GM19240 (cell line): ENCODE results near the gene FBLN2.

Experiments
- DNase-seq: peaks from one replicate; pipeline ENCODE4 v3.0.0; 2011; ENCODE audit warnings: low spot score; ENCODE audit not compliant: insufficient read length

The FBLN2 gene

DNA sequence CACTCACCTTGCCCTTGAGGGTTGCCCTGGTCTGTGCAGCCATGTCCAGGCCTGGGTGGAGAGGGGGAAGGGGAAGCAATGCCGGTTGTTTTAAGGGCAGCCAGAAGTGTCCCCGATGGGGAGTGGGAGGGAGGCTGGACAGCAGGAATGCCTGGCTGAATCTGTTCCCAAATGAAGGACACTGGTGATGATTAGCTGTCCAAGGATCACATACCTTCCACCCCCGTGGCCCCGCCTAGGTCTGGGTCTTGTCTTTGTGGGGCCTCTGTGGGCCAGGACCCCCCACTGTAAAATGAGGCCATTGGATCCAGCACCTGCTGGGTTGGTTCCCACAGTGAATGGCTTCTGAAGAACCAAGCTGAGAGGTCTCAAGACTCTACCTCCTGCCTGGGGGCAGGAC is 71.4 kb downstream of the FBLN2 start:
- DNase-seq: no peak

DNA sequence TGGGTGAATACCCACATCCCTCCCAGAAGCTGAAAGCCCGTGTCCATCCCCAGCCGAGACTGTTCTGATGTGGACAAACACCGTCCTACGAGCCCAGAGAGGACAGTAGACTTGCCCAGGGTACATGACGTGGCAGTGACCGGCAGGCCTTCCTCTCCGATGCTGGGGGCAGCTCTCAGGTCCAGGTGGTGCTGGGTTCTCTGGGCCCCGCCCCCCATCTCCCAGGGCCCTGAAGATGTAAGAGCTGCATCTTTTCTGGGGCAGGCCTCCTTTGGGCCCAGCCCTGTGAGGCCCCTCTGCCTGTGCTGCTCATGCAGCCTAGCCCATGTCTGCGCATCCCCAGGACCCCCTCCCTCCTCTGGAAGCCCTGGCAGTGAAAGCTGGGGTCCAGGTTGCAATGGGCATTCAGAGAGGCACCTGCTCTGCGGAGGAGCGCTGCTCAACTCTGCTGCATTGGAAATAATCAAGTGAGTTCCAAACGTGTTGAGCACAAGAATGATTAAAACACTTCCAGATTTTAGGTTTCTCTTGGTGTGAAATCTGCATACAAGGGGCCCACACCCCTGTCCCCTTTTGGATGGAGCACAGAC is 71.9 kb downstream of the FBLN2 start:
- DNase-seq: no peak

DNA sequence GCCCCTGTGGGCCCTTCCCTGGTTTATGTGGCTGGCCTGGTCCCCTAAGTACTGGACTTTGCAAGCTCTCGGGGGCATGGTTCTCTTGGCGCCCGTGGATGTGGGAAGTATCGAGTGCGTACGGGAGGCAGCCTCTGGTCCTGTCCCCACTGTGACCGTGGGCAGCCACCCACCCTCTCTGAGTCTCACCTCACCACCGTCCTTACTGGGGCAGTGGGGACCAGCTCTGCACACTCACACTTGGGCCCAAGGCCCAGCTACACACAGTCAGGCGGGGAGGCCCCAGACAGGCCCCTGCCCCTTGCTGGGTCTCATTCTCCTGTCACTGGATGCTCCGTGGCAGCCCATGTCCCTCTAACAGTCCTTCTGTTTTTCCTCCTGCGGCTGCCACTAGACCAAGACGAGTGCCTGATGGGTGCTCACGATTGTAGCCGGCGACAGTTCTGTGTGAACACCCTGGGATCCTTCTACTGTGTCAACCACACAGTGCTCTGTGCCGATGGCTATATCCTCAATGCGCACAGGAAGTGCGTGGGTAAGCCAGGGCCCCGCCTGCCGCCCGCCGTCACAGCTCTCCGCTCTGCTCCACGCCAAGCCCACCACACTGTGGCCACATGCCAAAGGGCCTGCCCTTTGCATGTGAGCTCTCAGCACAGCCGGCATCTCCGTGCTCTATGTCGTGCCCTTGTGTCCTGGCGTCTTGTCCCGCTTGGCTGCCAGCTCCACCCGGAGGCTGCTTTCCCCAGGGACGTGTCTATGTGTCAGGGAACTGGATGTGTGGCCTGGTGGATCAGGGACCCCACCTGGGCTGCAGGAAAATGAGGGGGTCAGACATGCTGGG is 72.7 kb downstream of the FBLN2 start:
- no peak for DNase-seq

DNA sequence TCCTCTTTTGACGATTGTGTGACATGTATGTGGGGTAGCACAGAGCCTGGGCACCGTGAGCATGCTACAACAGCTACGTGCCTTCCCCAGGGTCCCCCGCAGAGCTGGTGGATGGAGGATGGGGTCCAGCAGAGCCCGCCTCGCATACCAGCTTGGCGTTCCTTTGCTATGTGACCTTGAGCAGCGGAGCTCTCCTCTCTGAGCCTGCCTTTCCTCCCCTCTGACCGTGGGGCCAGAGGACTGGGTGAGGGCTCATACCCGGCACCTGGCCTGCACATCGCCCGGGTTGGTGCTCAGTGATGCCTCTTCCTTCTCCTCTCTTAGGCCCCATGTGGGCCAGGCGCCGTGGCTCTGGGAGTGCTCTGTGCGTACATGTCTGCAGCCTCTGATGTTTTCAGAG is 73.4 kb downstream of the FBLN2 start:
- DNase-seq: no peak

DNA sequence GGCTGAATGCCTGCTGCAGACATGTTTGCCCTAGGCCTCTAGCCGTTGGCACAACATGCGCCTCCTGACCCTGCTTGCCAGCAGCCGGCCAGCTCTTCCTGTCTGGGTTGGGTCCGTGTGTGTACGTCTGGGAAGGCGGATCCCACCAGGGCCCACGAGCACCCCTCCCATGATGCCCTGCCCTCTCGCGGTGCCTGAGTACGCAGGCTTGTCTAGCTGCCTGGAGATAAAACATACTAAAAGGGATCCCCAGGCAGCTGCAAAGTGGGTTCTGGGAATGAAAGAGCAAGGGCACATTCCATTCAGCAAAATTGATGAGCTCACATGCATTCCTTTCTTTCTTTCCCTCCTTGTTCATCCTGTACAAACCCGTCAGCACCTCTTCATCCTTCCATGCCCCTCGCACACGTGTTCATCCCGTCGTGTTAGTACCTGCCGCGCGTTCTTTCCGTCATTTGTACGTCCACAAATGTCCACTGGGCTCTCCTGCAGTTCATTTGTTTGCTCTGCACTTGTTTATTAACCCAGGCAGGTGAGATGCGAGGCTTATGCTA is 74.3 kb downstream of the FBLN2 start:
- no peak for DNase-seq

DNA sequence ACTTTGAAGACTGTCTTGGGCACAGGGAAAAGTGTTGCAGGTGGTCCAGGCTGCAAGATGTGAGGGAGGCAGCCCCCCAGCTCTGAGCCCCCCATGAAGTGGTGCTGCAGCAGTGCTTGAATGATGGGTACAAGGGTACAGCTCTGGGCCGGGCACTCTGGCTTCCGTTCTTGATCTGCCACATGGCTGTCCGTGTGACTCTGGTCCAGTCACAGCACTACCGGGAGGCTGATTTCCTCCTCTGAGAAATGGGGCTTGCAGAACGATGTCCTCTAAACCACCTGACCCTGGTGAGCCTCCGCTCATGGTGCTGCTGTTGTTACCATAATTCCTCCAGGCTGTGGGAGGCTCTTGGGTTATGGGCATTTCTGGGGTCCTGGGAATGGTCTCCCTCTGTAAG is 75.1 kb downstream of the FBLN2 start:
- DNase-seq: no peak

DNA sequence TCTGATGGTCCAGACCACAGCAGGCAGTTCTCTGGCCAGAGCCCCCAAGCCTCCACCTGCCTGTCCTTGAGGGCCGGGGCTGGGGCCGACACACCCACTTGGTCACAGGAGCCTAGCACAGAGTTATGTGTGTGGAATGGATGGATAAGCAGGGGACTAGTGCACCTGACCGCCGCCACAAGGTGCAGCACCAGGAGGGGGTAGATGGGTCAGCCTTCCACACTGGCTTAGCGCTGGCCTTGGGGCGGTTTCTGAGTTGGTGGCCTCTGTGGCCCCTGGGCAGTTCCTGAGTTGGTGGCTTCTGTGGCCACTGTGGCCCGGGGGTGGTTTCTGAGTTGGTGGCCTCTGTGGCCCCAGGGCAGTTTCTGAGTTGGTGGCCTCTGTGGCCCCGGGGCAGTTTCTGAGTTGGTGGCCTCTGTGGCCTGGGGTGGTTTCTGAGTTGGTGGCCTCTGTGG is 75.8 kb downstream of the FBLN2 start:
- DNase-seq: no peak

DNA sequence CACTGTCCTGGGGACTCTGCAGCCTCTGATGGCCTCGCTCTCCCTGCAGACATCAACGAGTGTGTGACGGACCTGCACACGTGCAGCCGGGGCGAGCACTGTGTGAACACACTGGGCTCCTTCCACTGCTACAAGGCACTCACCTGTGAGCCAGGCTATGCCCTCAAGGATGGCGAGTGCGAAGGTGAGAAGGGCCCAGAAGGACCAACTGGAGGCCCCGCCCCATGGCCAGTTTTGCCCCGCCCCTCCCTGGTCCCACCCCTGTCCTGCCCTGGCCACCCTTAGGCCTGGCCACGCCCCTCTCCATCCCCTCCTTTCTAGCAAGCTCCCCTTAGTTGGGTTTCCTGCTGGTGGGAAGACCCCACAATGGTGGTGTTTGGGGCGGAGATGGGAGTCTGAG is 77.5 kb downstream of the FBLN2 start:
- DNase-seq: no peak

DNA sequence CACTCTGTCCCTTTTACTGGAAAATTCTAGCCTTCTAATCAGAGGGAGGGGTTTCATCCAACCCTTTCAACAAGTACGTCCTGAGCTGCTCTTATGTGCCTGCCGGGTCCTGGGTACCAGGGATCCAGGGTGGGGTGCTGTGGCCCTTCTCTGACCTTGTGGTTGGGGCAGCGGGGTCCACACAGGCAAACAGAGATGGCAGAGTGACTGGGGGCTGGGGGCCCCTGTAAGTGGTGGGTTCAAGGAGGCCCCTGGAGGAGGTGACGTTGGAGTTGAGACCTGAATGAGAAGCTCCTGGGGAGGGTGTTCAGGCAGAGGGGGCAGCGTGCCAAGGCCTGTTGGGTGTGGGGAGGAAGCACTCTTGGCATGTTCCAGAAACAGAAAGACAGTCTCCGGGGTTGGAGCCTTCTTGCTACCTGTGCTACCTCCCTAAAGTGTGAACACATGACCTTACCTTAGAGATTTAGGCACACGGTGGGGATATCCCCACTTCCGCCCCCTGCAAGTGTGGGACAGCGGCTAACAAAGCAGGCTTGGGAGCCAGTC is 78.1 kb downstream of the FBLN2 start:
- no peak for DNase-seq

DNA sequence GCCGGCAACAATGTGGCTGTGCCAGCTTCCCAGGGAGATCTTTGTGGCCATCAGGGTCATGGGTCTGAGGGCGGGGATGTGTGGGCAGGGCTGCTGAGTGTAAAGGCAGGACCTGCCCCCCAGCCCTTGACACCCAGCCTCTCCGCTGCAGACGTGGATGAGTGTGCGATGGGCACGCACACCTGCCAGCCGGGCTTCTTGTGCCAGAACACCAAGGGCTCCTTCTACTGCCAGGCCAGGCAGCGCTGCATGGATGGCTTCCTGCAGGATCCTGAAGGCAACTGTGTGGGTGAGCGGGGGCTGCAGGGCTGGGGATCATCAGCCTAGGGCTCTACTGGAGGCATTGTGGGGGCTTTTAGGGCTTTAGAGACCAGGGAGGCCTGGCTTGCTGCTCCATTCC is 78.8 kb downstream of the FBLN2 start:
- no peak for DNase-seq

DNA sequence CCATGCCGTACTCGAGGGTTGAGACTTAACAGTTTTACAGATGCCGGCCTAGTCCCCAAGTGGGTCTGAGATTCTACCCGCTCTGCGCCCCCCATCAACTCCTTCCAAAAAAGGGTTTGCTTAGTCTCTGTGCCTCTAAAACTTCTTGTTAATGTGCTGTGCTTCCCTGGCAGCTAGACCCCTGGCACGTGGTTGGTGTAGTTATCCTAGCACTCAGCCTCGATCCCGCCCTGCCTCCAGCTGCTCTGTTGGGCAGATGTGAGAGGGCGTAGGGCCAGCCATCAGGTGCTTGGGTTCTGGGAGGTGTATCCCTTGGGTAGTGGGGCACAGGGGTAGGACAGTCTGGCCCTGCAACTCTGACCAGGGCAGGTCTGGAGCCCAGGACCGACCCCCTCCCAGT is 79.5 kb downstream of the FBLN2 start:
- no peak for DNase-seq

DNA sequence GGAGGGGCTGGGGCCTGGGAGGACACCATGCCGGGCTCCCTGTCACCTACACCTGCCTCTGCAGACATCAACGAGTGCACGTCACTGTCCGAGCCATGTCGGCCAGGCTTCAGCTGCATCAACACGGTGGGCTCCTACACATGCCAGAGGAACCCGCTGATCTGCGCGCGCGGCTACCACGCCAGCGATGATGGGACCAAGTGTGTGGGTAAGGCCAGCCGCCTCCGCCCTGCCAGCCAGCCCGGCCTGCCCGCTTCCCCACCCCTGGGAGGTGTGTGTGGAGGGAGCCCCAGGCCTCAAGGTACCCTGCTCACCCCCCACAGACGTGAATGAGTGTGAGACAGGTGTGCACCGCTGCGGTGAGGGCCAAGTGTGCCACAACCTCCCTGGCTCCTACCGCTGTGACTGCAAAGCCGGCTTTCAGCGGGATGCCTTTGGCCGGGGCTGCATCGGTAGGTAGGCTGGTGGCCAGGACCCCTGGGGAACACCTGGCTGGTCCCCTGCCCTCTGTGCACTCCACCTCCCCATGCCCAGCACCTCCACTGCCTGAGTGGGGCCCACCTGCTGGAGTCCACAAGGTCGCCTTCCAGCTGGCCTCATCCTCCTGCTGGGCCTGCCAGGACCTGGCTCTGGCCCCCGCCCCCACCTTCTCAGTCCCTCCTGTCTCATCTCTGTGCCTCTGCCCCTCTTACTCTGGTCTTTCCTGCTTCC is 80.1 kb downstream of the FBLN2 start:
- no peak for DNase-seq

DNA sequence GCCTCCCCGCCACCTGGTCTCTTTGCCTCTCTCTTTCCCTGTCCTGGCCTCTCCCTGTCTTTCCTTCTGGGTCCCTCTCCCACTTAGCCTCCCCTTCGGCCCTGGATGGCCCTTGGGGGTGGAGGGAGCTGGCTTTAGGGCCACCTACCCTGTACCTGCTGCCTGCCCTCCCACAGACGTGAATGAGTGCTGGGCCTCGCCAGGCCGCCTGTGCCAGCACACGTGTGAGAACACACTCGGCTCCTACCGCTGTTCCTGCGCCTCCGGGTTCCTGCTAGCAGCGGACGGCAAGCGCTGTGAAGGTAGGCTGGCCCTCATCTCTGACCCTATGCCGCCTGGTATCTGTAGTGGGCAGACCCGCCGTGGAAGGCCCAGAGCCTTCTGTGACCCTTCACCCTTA is 80.7 kb downstream of the FBLN2 start:
- DNase-seq: no peak

DNA sequence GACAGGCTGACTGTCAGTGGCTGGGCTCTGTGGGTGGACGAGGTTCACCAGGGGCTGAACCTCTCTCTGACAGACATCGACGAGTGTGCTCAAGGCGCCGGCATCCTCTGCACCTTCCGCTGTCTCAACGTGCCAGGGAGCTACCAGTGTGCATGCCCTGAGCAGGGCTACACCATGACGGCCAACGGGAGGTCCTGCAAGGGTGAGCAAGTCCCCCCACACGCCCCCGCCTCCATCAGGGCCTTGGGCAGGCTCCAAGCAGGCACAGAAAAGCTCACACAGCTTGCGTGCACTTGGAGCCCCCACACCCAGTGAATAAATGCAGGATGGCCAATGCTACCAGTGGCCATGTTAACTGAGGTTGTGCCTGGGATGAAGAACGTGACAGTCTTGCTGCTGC is 82.3 kb downstream of the FBLN2 start:
- no peak for DNase-seq

DNA sequence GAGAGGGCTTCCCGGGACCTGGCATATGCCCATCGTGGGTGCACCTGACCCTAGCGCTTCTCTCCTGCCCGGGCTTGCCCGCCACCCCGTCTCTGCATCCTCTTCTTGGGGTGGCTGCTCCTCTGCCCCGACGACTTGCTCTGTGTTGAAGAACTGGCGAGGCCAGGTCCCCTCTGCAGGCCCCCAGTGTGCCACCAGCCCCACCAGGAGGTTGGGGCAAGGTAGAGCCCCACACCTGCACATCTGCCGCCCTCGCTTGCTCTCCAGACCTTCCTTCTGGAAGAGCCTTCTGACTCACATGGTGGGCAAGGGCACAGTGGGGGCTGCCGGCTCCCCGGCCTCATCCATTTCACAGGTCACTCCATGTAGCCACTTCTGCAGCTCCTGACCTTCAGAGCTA is 84.3 kb downstream of the FBLN2 start:
- no peak for DNase-seq

DNA sequence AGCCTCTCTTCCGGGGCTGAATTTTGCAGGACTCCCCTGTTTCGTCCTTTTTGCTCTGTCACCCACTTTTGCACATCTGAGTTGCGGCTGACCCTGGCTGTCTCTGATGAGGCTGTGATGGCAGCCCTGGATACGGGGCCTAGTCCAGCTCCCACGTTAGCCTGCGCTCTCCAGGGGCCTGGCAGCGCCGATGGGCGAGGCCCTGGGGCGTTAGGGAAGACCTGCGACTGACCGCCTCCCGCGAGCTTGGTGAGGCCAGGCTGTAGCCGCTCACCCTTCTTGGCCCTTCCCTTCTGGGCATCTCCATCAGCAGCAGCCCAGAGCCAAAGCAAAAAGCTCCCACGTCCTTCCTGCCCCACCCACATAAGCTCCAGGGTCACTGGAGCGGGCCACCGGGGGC is 85.2 kb downstream of the FBLN2 start:
- no peak for DNase-seq

DNA sequence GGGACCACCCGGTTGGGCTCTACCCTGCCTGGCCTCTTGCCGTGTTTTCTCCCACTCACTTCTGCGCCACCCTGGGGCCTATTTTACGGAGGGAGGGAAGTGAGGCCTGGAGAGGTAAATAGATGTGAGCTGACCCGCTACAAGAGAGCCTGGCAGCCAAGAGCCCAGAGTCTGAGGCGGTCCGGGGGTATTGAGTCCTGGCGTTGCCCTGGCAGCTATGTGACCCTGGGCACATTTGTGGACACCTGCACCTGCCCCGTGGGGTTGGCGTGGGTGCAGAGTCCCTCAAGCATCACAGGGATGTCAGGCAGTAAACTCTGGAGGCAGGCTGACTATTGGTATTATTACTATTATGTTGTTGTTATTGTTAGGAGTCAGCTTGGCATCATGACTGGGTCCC is 85.7 kb downstream of the FBLN2 start:
- no peak for DNase-seq

DNA sequence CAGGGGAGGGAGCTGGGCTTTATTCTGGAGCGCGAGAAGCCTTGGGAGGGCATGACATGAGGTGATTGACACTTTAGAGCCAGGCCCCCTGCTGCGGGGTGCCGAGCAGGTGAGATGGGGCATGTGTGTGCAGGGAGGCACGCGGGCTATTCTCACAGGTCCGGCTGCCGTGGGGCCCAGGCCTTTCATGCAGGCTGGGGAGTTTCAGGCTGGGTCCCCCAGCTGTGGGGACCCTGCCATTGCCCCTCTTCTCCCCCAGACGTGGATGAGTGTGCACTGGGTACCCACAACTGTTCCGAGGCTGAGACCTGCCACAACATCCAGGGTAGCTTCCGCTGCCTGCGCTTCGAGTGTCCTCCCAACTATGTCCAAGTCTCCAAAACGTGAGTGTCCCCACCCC is 87.3 kb downstream of the FBLN2 start:
- DNase-seq: no peak

DNA sequence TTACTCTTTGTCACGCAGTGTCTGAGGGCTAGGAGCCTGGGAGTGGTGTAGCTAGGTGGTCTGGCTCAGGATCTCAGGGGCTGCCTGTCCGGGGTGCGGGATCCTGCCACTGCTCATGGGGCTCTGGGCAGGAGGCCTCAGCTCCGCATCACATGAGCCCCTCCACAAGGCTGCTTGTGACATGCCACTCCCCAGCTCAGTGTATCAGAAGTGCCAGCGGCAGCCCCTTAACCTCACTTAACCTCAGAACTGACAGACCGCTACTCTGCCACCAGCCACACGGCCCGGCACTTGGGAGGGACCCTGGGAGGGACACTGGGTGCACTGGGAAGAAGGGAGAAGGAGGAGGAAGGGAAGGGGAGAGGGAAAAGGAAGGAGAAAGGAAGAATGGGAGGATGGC is 87.9 kb downstream of the FBLN2 start:
- DNase-seq: no peak

DNA sequence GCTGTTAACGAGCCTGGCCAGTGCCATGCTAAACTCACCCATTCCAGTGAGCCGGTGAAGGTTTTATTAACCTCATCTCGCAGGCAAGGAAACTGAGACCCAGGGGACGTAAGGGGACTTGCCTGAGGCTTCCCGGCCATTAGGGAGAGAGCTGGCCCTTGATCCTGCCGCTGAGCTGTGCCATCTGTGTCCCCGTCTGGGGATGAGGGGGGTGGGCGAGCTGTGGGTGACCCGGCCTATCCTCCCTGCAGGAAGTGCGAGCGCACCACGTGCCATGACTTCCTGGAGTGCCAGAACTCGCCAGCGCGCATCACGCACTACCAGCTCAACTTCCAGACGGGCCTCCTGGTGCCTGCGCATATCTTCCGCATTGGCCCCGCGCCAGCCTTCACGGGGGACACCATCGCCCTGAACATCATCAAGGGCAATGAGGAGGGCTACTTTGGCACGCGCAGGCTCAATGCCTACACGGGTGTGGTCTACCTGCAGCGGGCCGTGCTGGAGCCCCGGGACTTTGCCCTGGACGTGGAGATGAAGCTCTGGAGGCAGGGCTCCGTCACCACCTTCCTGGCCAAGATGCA is 88.5 kb downstream of the FBLN2 start:
- no peak for DNase-seq

DNA sequence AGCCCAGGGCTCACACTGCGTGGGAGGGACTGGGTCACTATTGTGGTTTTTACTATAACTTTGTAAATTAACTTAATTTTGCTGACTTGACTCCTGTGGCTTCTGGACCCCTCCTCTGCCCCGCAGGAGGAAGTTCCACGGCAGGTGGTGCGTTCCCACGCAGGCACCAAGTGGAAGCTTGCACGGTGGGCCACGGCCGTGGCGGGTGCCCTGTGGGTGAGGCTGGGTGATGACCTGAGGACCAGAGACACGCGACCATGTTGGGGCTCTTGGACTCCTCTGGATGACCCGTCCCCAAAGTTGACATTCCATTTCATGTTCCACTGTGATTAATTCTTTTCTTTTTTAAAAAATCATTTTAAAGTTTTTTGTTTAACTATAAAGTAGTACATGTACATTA is 89.0 kb downstream of the FBLN2 start:
- DNase-seq: no peak

DNA sequence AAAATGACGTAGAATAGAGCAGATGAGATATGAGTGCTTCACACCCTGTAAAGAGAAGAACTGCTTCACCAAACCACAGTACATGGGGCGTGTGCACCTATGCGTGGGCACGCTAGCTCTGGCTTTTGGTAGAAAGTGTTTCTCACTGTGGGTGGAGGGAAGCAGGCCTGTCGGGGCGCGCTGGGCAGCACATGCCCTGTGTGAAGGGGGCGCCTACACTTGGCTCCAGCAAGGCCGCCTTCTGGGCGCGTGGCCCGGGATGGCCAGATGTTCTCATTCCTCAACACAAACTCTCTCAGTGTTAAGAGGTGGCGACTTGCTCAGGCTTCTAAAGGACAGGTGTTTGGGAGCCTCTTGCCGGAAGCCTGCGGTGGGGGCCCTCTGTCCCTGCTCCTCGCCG is 90.0 kb downstream of the FBLN2 start:
- no peak for DNase-seq
